GM23338 (cell line): ENCODE results near the gene MSL1. TPM values are rescaled to one million over a fixed set of nuclear protein-coding genes. Genes with fewer than 3 reads are reported as not detected.
A peak's percentile ranks its signal among the peaks of the same experiment; 100 is the strongest.

Experiments
- ATAC-seq: fragments of 200-7000 bp; cut with Tn5 transposase; 3 replicates; pipeline ENCODE4 v1.9.1; 2020
- DNase-seq: peaks from one replicate; pipeline ENCODE4 v3.0.0-alpha.2; 2015; ENCODE audit warnings: low spot score
- H2AFZ ChIP-seq: fragments of 200-600 bp; sonication (generic); 2 replicates; pipeline ENCODE4 v1.8.0; 2016; ENCODE audit warnings: antibody characterized with exemption, mild to moderate bottlenecking, moderate library complexity
- H3F3A ChIP-seq: fragments of 200-600 bp; sonication (generic); replicated peaks from 2 replicates; pipeline ENCODE4 v1.8.0; 2017; ENCODE audit warnings: antibody characterized with exemption, mixed run types, low read depth
- H3K27ac ChIP-seq: fragments of 200-600 bp; sonication (generic); 2 replicates; pipeline ENCODE4 v1.6.1; 2016; ENCODE audit warnings: low read depth
- H3K27me3 ChIP-seq: fragments of 200-600 bp; sonication (generic); 2 replicates; pipeline ENCODE4 v1.8.0; 2016; ENCODE audit warnings: mild to moderate bottlenecking, mixed run types, moderate library complexity; ENCODE audit not compliant: insufficient read depth
- H3K36me3 ChIP-seq: fragments of 200-600 bp; sonication (generic); 2 replicates; pipeline ENCODE4 v1.8.0; 2016; ENCODE audit warnings: mild to moderate bottlenecking; ENCODE audit not compliant: insufficient read depth
- H3K4me1 ChIP-seq: fragments of 200-600 bp; sonication (generic); 2 replicates; pipeline ENCODE4 v1.8.0; 2016; ENCODE audit warnings: mild to moderate bottlenecking, moderate library complexity; ENCODE audit not compliant: insufficient read depth
- H3K4me2 ChIP-seq: fragments of 200-600 bp; sonication (generic); 2 replicates; pipeline ENCODE4 v1.7.1; 2017; ENCODE audit warnings: mixed run types
- H3K4me3 ChIP-seq: fragments of 200-600 bp; sonication (generic); 2 replicates; pipeline ENCODE4 v1.6.1; 2016; ENCODE audit warnings: mixed run types
- H3K79me2 ChIP-seq: fragments of 200-600 bp; sonication (generic); replicated peaks from 2 replicates; pipeline ENCODE4 v1.8.0; 2017; ENCODE audit warnings: mild to moderate bottlenecking; ENCODE audit not compliant: insufficient read depth
- H3K9me2 ChIP-seq: fragments of 200-600 bp; sonication (generic); 2 replicates; pipeline ENCODE4 v1.8.0; 2017; ENCODE audit not compliant: insufficient read depth
- H4K20me1 ChIP-seq: fragments of 200-600 bp; sonication (generic); replicated peaks from 2 replicates; pipeline ENCODE4 v1.8.0; 2017; ENCODE audit warnings: mild to moderate bottlenecking; ENCODE audit not compliant: insufficient read depth
- H3K27ac Mint-ChIP-seq: 2 replicates; pipeline ENCODE4 v1.8.0; 2020; ENCODE audit warnings: inconsistent platforms, mild to moderate bottlenecking, moderate library complexity, mixed read lengths
- H3K27me3 Mint-ChIP-seq: 3 replicates; pipeline ENCODE4 v1.8.0; 2022; ENCODE audit warnings: low read depth, mild to moderate bottlenecking, moderate library complexity, mixed read lengths, inconsistent platforms; ENCODE audit not compliant: insufficient read depth, poor library complexity
- H3K36me3 Mint-ChIP-seq: 3 replicates; pipeline ENCODE4 v1.8.0; 2021; ENCODE audit warnings: low read depth, mild to moderate bottlenecking, inconsistent platforms, moderate library complexity, mixed read lengths
- H3K4me1 Mint-ChIP-seq: 3 replicates; pipeline ENCODE4 v1.8.0; 2020; ENCODE audit warnings: mild to moderate bottlenecking, inconsistent platforms, mixed read lengths
- H3K4me3 Mint-ChIP-seq: 3 replicates; pipeline ENCODE4 v1.8.0; 2021; ENCODE audit warnings: moderate library complexity, mild to moderate bottlenecking, inconsistent platforms, mixed read lengths
- H3K9me3 Mint-ChIP-seq: 3 replicates; pipeline ENCODE4 v1.8.0; 2020; ENCODE audit warnings: moderate library complexity, mild to moderate bottlenecking, inconsistent platforms, mixed read lengths
- CREB1 ChIP-seq: fragments of 250-450 bp; sonication (Bioruptor Pico); IDR thresholded peaks from 2 replicates; pipeline ENCODE4 v1.5.0; 2020; ENCODE audit warnings: low read depth, mild to moderate bottlenecking, moderate library complexity
- ETS1 ChIP-seq: IDR thresholded peaks from 2 replicates; pipeline ENCODE4 v1.6.1; 2016; ENCODE audit warnings: antibody characterized with exemption
- EZH2phosphoT487 ChIP-seq: fragments of 200-600 bp; sonication (generic); IDR thresholded peaks from one replicate; pipeline ENCODE4 v1.8.1; 2018; ENCODE audit warnings: antibody characterized with exemption; ENCODE audit not compliant: unreplicated experiment
- JUNB ChIP-seq: IDR thresholded peaks from one replicate; pipeline ENCODE4 v1.6.1; 2016; ENCODE audit warnings: antibody characterized with exemption; ENCODE audit not compliant: unreplicated experiment
- POLR2AphosphoS5 ChIP-seq: IDR thresholded peaks from 2 replicates; pipeline ENCODE4 v1.6.1; 2016; ENCODE audit warnings: antibody characterized with exemption, low read depth
- REST ChIP-seq: IDR thresholded peaks from one replicate; pipeline ENCODE4 v1.6.1; 2018; ENCODE audit warnings: antibody characterized with exemption; ENCODE audit not compliant: unreplicated experiment
- STAT1 ChIP-seq: IDR thresholded peaks from one replicate; pipeline ENCODE4 v1.6.1; 2016; ENCODE audit warnings: antibody characterized with exemption; ENCODE audit not compliant: unreplicated experiment
- ZNF114 ChIP-seq: fragments of 250-450 bp; sonication (Bioruptor Pico); IDR thresholded peaks from 2 replicates; pipeline ENCODE4 v1.5.0; 2020; ENCODE audit warnings: mild to moderate bottlenecking, moderate library complexity
- polyA plus RNA-seq: library from polyadenylated mRNA; unstranded; fragments of >200 nt; fragmentation: Nextera tagmentation; extraction: Ambion mirVana; gene quantifications from 2 replicates; pipeline ENCODE4 v1.2.1, GENCODE V29; 2016
- total RNA-seq: library from RNA; depleted of rRNA; stranded (reverse); fragments of >200 nt; shearing (Covaris generic); gene quantifications from 2 replicates; pipeline ENCODE4 v1.2.3, GENCODE V29; 2014
- TF ChIP-seq, protein P1 (sequence below), 2 experiments: fragments of 200-600 bp in 1 of 2; sonication (generic) in 1 of 2; conservative IDR thresholded peaks; 2 replicates each; pipeline versions ENCODE4 v1.5.1 to v1.6.1; 2016 to 2017; ENCODE audit warnings: antibody characterized with exemption in 2 of 2, low read depth in 2 of 2, mild to moderate bottlenecking in 2 of 2, moderate library complexity in 1 of 2
- TF ChIP-seq, protein P2 (sequence below): fragments of 250-450 bp; sonication (Bioruptor Pico); IDR thresholded peaks from 2 replicates; pipeline ENCODE4 v1.5.0; 2020; ENCODE audit warnings: mild to moderate bottlenecking, moderate library complexity

Gene MSL1
- total and polyA plus RNA-seq, 2 experiments from 2014 or later: 16.2 to 56.5 TPM

DNA sequence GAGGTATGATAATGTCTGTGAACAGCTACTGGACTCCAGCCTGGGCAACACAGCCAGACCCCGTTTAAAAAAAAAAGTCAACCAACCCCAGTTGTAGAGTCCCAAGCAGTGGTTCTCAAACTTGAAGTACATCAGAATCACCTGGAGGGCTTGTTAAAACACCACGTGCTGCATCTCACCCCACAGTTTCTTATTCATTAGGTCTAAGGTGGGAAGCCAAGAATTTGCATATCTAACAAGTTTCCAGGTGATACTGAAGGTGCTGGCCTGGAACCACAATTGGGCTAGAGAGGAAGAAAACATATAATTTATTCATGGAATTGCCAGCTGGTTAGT is 6.7 kb upstream of the MSL1 start:
- no peak overlapping the region for H3K4me2 ChIP-seq

More for the DNA sequence above, 6.7 kb upstream of the MSL1 start:
- no peak for DNase-seq
- H2AFZ ChIP-seq: no peak overlapping the region
- no peaks in the 10 kb centered on the region for H3K27me3 ChIP-seq
- Mint-ChIP-seq H3K27ac (peak overlapping the region; percentile 84; the same call in 1 of the 2 replicates), H3K4me3 (no peak overlapping the region), H3K27me3 (peaks cover 9% of the 10 kb centered on the region), H3K36me3 (peaks cover 16% of the 10 kb centered on the region; the same call in 2 of the 3 replicates), H3K4me1 (peaks cover 59% of the 10 kb centered on the region), H3K9me3 (no peaks in the 10 kb centered on the region)
- peaks cover 43% of the 10 kb centered on the region for H3K4me1 ChIP-seq
- H3F3A ChIP-seq: peaks cover 18% of the 10 kb centered on the region; the same call in 1 of the 2 replicates
- no peaks in the 10 kb centered on the region for H3K9me2 ChIP-seq
- TF ChIP-seq REST (no peak), ZNF114 (no peak), EZH2phosphoT487 (no peak), STAT1 (no peak), ETS1 (no peak), JUNB (no peak), CREB1 (CRISPR knock-in tag) (no peak), POLR2AphosphoS5 (no peak)
- TF ChIP-seq, protein P1, sequence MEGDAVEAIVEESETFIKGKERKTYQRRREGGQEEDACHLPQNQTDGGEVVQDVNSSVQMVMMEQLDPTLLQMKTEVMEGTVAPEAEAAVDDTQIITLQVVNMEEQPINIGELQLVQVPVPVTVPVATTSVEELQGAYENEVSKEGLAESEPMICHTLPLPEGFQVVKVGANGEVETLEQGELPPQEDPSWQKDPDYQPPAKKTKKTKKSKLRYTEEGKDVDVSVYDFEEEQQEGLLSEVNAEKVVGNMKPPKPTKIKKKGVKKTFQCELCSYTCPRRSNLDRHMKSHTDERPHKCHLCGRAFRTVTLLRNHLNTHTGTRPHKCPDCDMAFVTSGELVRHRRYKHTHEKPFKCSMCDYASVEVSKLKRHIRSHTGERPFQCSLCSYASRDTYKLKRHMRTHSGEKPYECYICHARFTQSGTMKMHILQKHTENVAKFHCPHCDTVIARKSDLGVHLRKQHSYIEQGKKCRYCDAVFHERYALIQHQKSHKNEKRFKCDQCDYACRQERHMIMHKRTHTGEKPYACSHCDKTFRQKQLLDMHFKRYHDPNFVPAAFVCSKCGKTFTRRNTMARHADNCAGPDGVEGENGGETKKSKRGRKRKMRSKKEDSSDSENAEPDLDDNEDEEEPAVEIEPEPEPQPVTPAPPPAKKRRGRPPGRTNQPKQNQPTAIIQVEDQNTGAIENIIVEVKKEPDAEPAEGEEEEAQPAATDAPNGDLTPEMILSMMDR (conservative IDR thresholded peaks at IDR 0.05; ENCODE audit: low read depth in 2 of 2): no peak
- TF ChIP-seq, protein P2, sequence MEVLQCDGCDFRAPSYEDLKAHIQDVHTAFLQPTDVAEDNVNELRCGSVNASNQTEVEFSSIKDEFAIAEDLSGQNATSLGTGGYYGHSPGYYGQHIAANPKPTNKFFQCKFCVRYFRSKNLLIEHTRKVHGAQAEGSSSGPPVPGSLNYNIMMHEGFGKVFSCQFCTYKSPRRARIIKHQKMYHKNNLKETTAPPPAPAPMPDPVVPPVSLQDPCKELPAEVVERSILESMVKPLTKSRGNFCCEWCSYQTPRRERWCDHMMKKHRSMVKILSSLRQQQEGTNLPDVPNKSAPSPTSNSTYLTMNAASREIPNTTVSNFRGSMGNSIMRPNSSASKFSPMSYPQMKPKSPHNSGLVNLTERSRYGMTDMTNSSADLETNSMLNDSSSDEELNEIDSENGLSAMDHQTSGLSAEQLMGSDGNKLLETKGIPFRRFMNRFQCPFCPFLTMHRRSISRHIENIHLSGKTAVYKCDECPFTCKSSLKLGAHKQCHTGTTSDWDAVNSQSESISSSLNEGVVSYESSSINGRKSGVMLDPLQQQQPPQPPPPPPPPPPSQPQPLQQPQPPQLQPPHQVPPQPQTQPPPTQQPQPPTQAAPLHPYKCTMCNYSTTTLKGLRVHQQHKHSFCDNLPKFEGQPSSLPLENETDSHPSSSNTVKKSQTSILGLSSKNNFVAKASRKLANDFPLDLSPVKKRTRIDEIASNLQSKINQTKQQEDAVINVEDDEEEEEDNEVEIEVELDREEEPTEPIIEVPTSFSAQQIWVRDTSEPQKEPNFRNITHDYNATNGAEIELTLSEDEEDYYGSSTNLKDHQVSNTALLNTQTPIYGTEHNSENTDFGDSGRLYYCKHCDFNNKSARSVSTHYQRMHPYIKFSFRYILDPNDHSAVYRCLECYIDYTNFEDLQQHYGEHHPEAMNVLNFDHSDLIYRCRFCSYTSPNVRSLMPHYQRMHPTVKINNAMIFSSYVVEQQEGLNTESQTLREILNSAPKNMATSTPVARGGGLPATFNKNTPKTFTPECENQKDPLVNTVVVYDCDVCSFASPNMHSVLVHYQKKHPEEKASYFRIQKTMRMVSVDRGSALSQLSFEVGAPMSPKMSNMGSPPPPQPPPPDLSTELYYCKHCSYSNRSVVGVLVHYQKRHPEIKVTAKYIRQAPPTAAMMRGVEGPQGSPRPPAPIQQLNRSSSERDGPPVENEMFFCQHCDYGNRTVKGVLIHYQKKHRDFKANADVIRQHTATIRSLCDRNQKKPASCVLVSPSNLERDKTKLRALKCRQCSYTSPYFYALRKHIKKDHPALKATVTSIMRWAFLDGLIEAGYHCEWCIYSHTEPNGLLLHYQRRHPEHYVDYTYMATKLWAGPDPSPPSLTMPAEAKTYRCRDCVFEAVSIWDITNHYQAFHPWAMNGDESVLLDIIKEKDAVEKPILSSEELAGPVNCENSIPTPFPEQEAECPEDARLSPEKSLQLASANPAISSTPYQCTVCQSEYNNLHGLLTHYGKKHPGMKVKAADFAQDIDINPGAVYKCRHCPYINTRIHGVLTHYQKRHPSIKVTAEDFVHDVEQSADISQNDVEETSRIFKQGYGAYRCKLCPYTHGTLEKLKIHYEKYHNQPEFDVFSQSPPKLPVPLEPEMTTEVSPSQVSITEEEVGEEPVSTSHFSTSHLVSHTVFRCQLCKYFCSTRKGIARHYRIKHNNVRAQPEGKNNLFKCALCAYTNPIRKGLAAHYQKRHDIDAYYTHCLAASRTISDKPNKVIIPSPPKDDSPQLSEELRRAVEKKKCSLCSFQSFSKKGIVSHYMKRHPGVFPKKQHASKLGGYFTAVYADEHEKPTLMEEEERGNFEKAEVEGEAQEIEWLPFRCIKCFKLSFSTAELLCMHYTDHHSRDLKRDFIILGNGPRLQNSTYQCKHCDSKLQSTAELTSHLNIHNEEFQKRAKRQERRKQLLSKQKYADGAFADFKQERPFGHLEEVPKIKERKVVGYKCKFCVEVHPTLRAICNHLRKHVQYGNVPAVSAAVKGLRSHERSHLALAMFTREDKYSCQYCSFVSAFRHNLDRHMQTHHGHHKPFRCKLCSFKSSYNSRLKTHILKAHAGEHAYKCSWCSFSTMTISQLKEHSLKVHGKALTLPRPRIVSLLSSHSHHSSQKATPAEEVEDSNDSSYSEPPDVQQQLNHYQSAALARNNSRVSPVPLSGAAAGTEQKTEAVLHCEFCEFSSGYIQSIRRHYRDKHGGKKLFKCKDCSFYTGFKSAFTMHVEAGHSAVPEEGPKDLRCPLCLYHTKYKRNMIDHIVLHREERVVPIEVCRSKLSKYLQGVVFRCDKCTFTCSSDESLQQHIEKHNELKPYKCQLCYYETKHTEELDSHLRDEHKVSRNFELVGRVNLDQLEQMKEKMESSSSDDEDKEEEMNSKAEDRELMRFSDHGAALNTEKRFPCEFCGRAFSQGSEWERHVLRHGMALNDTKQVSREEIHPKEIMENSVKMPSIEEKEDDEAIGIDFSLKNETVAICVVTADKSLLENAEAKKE (CRISPR knock-in tag): no peak
- no peaks in the 10 kb centered on the region for H3K36me3 ChIP-seq
- no peaks in the 10 kb centered on the region for H4K20me1 ChIP-seq
- no peak overlapping the region for H3K4me3 ChIP-seq
- peak overlapping the region; percentile 96 for H3K27ac ChIP-seq
- ATAC-seq: no peak
- H3K79me2 ChIP-seq: peaks cover 7% of the 10 kb centered on the region
